ENCODE results near the gene CTPS2. TPM values are rescaled to one million over a fixed set of nuclear protein-coding genes. Genes with fewer than 3 reads are reported as not detected.
A peak's percentile ranks its signal among the peaks of the same experiment; 100 is the strongest.
"Not testable (repeated sequence)": the region's sequence is repeated elsewhere in the genome, so short reads cannot be mapped to it uniquely, and the experiment has no call there.

Gene CTPS2, protein sequence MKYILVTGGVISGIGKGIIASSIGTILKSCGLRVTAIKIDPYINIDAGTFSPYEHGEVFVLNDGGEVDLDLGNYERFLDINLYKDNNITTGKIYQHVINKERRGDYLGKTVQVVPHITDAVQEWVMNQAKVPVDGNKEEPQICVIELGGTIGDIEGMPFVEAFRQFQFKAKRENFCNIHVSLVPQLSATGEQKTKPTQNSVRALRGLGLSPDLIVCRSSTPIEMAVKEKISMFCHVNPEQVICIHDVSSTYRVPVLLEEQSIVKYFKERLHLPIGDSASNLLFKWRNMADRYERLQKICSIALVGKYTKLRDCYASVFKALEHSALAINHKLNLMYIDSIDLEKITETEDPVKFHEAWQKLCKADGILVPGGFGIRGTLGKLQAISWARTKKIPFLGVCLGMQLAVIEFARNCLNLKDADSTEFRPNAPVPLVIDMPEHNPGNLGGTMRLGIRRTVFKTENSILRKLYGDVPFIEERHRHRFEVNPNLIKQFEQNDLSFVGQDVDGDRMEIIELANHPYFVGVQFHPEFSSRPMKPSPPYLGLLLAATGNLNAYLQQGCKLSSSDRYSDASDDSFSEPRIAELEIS
- total RNA-seq (1 to 10 TPM; 3.4 to 4.1 TPM), total RNA-seq (7.4 to 8.1 reads per million in 2 donors)

DNA sequence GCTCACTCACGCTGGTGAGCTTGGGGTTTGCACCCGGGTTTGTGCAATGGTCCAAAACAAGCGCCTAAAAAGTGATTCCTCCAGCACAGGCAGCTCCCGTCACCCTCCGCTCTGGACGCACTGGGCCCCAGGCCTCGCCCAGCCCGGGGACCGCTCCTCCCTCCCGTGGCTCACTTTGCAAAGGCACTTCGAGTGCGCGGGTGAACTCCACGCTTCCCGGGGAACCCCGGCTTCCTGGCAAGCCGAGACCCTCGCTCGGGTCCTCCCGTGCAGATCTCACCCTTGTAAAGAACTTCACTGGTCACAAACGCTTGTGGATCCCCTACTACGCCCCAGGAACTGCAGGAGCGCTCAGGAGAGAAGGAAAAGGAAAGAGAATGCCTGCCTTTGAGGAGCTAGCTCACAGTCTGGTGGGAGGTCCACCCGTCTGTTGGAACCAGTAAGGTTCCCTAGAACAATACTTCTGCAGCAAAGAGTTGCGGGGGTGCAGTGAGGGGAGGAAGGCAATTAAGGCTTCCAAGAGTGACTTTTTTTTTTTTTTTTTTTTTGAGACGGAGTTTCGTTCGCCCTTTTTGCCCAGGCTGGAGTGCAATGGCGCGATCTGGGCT lies at the start of gene CTPS2:
Gene CTPS2, minus strand, starts transcription at position 122 of the 608 bp plus-strand sequence. CDS start 9,767 bp downstream, outside the sequence.
- peaks cover 5% of the 10 kb centered on the region for H3K4me1 Mint-ChIP-seq
- H3K4me3 Mint-ChIP-seq = peak within 1 kb of the TSS; percentile 88
- H3K27me3 Mint-ChIP-seq = no peaks in the 10 kb centered on the region
- peak within 1 kb of the TSS; percentile 49 for H3K27ac Mint-ChIP-seq
- DNase-seq = peak; percentile 14 to 29 (median 25)
- no peaks in the 10 kb centered on the region for H3K36me3 Mint-ChIP-seq (ENCODE audit: low read depth)
- peak; percentile 88 for ATAC-seq
- H3K9me3 ChIP-seq (ENCODE audit: control insufficient read depth, low read length, poor library complexity, severe bottlenecking) = no peaks in the 10 kb centered on the region

DNA sequence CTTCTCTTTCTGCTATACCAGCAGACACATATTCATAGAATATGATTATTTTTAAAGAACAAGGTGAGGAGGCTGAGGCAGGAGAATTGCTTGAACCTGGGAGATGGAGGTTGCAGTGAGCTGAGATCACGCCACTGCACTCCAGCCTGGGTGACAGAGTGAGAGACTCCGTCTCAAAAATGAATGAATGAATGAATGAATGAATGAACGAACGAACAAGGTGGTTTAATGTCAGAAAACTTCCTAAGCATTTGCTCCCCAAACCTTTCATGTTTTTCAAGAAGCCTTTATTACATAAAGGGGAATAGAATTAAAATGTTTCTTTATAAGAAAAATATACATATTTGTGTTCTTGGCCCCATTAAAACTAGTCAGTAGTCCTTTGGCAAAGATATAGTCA lies 49.0 kb upstream of the CTPS2 start:
- not testable (repeated sequence) for H3K27ac Mint-ChIP-seq; DNase-seq; ATAC-seq; H3K27me3 Mint-ChIP-seq; H3K9me3 ChIP-seq (ENCODE audit: control insufficient read depth, low read length, poor library complexity, severe bottlenecking); H3K4me1 Mint-ChIP-seq; H3K4me3 Mint-ChIP-seq; H3K36me3 Mint-ChIP-seq (ENCODE audit: low read depth)

DNA sequence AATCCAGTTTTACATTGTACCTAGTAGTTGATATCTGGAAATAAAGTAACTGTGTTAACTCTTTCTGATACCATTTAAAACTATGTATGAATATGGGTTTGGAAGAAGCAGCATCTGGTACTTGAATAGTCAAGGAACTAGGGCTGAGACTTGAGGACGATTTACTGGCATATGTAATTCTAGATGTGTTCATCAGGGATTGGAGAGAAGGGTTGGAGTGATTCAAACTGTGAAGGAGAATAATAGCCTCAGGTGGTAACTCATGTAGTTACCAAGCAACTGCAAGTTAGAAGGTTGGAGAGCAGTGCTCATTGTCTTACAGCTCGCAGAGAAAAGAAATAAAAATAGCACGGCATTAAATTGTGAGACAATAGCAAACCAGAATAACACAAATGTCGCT lies 44.3 kb upstream of the CTPS2 start:
- no peaks in the 10 kb centered on the region for H3K9me3 ChIP-seq (ENCODE audit: control insufficient read depth, low read length, poor library complexity, severe bottlenecking)
- ATAC-seq (no peak), DNase-seq (no peak)
- peak overlapping the region; percentile 51 for H3K27ac Mint-ChIP-seq
- no peaks in the 10 kb centered on the region for H3K27me3 Mint-ChIP-seq
- no peak overlapping the region for H3K4me3 Mint-ChIP-seq
- H3K36me3 Mint-ChIP-seq (ENCODE audit: low read depth) = no peaks in the 10 kb centered on the region
- H3K4me1 Mint-ChIP-seq = peaks cover 2% of the 10 kb centered on the region

DNA sequence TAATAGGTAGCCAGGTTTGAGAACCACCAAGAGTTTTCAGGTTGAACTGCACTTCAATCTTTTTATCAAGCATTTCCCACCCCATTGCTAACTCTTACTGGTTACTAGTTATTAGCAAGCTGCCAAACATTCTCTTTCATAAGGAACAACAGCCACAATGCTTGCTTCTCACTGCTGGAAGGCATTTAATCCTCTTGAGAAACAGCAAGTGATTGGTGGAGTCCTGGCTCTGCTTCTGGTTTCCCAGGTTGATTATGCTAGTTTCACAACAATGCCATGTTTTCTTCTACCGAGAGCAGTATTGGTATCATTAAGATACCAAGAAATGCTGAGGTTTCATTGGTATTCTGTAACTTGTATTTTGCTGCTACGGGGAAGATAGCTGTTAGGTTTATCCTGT lies 41.5 kb upstream of the CTPS2 start:
- no peaks in the 10 kb centered on the region for H3K9me3 ChIP-seq (ENCODE audit: control insufficient read depth, low read length, poor library complexity, severe bottlenecking)
- H3K27me3 Mint-ChIP-seq = no peaks in the 10 kb centered on the region
- DNase-seq = no peak
- peaks cover 2% of the 10 kb centered on the region for H3K4me1 Mint-ChIP-seq
- H3K27ac Mint-ChIP-seq = no peak overlapping the region
- H3K36me3 Mint-ChIP-seq (ENCODE audit: low read depth) = no peaks in the 10 kb centered on the region
- peak overlapping the region; percentile 59 for H3K4me3 Mint-ChIP-seq
- ATAC-seq = no peak

DNA sequence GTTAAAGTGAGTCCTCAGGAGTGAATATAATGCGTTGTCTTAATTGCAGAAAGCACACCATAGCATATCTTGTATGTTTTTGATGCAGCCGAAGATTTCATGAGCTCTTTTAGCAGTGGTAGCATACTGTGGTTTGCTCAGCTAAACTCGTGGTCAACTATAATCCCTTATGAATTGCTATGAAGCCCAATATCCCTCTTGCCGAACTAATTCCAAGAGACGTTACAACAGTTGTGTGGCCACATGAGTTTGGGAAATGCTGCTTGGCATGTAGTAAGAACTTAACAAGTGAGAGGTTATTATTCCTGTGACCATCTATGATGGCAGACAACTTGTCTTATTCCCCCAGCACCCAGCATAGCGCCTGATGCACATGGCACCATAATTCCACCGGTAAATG lies 37.7 kb upstream of the CTPS2 start:
- Mint-ChIP-seq H3K27ac (no peak overlapping the region), H3K36me3 (ENCODE audit: low read depth) (peaks cover 2% of the 10 kb centered on the region), H3K27me3 (no peaks in the 10 kb centered on the region), H3K4me3 (no peak overlapping the region), H3K4me1 (peaks cover 2% of the 10 kb centered on the region)
- no peaks in the 10 kb centered on the region for H3K9me3 ChIP-seq (ENCODE audit: control insufficient read depth, low read length, poor library complexity, severe bottlenecking)
- ATAC-seq (no peak), DNase-seq (no peak)

DNA sequence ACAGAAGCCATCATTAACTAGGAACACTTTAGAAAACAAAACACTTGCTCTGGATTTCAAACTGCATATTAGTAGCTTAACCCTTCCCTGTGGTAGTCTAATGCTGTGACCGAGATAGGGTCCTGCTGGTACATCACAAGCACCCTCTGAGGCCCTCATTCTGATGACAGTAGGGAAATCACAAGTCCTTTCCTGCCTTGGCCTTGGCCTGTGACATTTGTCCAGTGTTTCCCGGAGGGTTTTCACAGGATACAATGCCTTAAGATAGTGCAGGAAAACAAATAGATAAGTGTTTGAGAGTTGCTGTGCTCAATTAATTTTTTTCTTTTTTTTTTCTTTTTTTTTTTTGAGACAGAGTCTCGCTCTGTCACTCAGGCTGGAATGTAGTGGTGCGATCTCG lies 36.0 kb upstream of the CTPS2 start:
- ATAC-seq (no peak), DNase-seq (no peak)
- H3K4me1 Mint-ChIP-seq = peaks cover 2% of the 10 kb centered on the region
- no peak overlapping the region for H3K27ac Mint-ChIP-seq
- no peaks in the 10 kb centered on the region for H3K9me3 ChIP-seq (ENCODE audit: control insufficient read depth, low read length, poor library complexity, severe bottlenecking)
- peaks cover 4% of the 10 kb centered on the region for H3K36me3 Mint-ChIP-seq (ENCODE audit: low read depth)
- no peak overlapping the region for H3K4me3 Mint-ChIP-seq
- no peaks in the 10 kb centered on the region for H3K27me3 Mint-ChIP-seq

DNA sequence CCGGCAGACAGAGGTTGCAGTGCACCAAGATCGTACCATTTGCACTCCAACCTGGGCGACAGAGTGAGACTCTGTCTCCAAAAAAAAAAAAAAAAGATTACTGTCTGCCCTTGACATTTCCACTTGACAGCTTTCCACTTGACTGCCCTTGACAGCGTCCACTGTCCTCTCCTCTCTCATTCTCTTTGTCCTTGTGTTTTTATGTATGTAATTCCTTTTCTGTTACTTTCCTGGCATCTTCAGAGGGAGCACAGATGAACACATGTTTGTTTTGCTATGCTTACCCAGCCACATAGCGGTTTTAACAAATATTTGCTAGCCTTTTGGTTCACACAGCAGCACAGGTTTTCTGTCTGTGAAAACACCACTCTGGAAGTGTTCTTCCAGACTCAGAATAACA lies 33.2 kb upstream of the CTPS2 start:
- no peak for ATAC-seq
- H3K27me3 Mint-ChIP-seq = no peaks in the 10 kb centered on the region

DNA sequence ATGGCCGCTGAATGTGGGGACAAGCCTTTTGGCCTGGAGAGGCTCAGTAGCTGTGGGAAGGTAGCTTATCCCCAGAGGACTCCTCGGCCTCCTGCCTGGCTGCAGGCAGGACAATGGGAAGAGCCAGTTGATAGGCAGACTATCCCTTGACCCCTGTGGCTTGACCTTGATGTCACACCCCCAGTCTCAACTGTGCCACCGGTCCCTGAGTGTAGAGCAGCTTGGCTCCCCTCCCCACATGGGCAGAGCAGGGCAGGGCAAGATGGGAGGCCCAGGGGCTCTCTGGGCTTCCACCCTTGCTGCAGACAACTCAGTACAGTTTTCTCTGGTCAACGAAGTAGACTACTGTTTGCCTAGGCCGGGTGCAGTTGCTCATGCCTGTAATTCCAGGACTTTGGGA lies 32.6 kb upstream of the CTPS2 start:
- no peaks in the 10 kb centered on the region for H3K9me3 ChIP-seq (ENCODE audit: control insufficient read depth, low read length, poor library complexity, severe bottlenecking)
- H3K27me3 Mint-ChIP-seq = no peaks in the 10 kb centered on the region
- ATAC-seq = no peak
- H3K4me3 Mint-ChIP-seq = no peak overlapping the region
- no peak for DNase-seq
- peaks cover 4% of the 10 kb centered on the region for H3K36me3 Mint-ChIP-seq (ENCODE audit: low read depth)
- no peak overlapping the region for H3K27ac Mint-ChIP-seq
- H3K4me1 Mint-ChIP-seq = peaks cover 2% of the 10 kb centered on the region

More for the DNA sequence above, 33.2 kb upstream of the CTPS2 start:
- H3K27ac Mint-ChIP-seq = no peak overlapping the region
- no peak overlapping the region for H3K4me3 Mint-ChIP-seq
- H3K36me3 Mint-ChIP-seq (ENCODE audit: low read depth) = peaks cover 4% of the 10 kb centered on the region
- DNase-seq = no peak
- peaks cover 2% of the 10 kb centered on the region for H3K4me1 Mint-ChIP-seq
- H3K9me3 ChIP-seq (ENCODE audit: control insufficient read depth, low read length, poor library complexity, severe bottlenecking) = no peaks in the 10 kb centered on the region

GRCh38 chrX:16743604-16744325 lies 31.3 kb upstream of the CTPS2 start:
- Mint-ChIP-seq H3K4me3 (peak overlapping the region; percentile 63), H3K4me1 (peaks cover 2% of the 10 kb centered on the region), H3K27ac (peak overlapping the region; percentile 69), H3K27me3 (no peaks in the 10 kb centered on the region), H3K36me3 (ENCODE audit: low read depth) (peaks cover 4% of the 10 kb centered on the region)
- H3K9me3 ChIP-seq (ENCODE audit: control insufficient read depth, low read length, poor library complexity, severe bottlenecking) = no peaks in the 10 kb centered on the region
- ATAC-seq (no peak), DNase-seq (no peak)

DNA sequence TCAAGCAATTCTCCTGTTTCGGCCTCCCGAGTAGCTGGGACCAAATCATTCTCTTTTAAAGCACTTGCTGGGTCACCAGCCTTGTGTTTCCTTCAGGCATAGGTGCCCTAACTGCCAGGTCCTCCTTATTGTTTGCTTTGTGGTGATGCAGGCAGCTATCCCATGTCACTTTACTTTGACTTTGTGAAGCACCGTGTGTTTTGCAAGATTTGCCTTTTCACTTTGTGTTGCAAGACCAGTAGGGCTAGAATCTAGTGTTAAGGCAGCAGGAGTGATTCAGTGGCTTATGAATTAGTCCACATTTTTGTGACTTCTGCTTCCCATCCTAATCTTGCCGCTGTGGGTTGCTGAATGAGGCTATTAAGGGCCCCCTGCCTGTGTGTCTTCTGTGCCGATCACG lies 27.1 kb upstream of the CTPS2 start:
- DNase-seq = no peak
- peaks cover 2% of the 10 kb centered on the region for H3K4me1 Mint-ChIP-seq
- ATAC-seq = no peak
- no peaks in the 10 kb centered on the region for H3K9me3 ChIP-seq (ENCODE audit: control insufficient read depth, low read length, poor library complexity, severe bottlenecking)
- H3K27me3 Mint-ChIP-seq = no peaks in the 10 kb centered on the region
- peaks cover 2% of the 10 kb centered on the region for H3K36me3 Mint-ChIP-seq (ENCODE audit: low read depth)
- H3K27ac Mint-ChIP-seq = no peak overlapping the region
- no peak overlapping the region for H3K4me3 Mint-ChIP-seq

DNA sequence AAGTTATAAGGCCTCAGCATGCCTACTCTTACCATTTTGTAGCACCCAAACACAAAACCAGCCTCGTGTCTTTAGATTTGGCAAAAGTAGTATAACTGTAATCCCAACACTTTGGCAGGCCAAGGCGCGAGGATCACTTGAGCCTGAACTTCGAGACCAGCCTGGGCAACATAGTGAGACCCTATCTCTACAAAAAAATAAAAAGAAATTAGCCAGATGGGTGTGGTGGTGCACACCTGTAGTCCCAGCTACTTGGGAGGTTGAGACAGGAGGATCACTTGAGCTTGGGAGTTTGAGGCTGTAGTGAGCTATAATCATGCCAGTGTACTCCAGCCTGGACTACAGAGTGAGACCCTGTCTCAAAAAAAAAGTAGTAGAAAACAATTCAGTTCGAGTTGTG lies 24.6 kb upstream of the CTPS2 start:
- no peaks in the 10 kb centered on the region for H3K27me3 Mint-ChIP-seq
- no peaks in the 10 kb centered on the region for H3K36me3 Mint-ChIP-seq (ENCODE audit: low read depth)
- DNase-seq = no peak
- no peak overlapping the region for H3K27ac Mint-ChIP-seq
- H3K9me3 ChIP-seq (ENCODE audit: control insufficient read depth, low read length, poor library complexity, severe bottlenecking) = no peaks in the 10 kb centered on the region
- H3K4me3 Mint-ChIP-seq = no peak overlapping the region
- no peak for ATAC-seq
- H3K4me1 Mint-ChIP-seq = no peaks in the 10 kb centered on the region

DNA sequence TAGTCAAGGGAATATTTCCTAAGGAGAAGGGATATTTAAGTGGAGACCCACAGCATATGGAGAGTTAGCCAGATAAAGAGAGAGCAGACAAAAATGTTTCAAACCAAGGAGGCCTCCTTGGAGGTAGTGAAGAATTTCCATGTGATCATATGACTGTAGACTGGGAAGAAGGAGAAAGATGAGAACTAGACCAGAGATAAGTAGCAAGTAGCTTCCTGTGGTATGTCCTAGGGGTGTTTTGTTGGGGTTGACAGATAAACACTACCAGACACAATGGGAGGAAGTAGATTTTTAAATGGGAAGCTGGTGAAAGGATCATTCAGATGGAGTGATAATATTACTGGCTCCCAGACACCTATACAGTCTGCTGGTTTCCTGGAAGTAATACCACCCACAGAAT lies 20.5 kb upstream of the CTPS2 start:
- no peaks in the 10 kb centered on the region for H3K27me3 Mint-ChIP-seq
- ATAC-seq = no peak
- H3K36me3 Mint-ChIP-seq (ENCODE audit: low read depth) = no peaks in the 10 kb centered on the region
- no peaks in the 10 kb centered on the region for H3K4me1 Mint-ChIP-seq
- no peak overlapping the region for H3K4me3 Mint-ChIP-seq
- no peaks in the 10 kb centered on the region for H3K9me3 ChIP-seq (ENCODE audit: control insufficient read depth, low read length, poor library complexity, severe bottlenecking)
- no peak for DNase-seq
- H3K27ac Mint-ChIP-seq = no peak overlapping the region

DNA sequence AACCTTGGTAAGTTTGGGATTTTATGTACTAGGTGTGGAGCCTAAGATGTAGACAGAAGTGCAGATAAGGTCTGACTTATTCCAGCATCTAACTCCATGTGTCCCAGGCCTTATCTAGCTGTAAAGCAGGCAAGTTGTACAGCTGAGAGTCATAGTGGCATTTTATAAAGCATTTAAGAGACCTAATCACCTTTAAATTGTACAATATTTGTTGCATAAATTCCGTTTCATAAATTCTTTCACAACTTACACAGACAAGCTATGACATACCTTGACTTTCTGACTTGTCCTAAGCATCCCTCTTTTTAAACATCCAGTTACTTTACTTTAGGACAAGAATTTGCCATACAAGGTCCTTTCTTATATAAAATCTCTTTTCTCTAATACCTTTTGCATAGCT lies 18.0 kb upstream of the CTPS2 start:
- no peaks in the 10 kb centered on the region for H3K9me3 ChIP-seq (ENCODE audit: control insufficient read depth, low read length, poor library complexity, severe bottlenecking)
- DNase-seq (no peak), ATAC-seq (no peak)
- H3K27ac Mint-ChIP-seq = no peak overlapping the region
- peaks cover 2% of the 10 kb centered on the region for H3K4me1 Mint-ChIP-seq
- no peaks in the 10 kb centered on the region for H3K27me3 Mint-ChIP-seq
- peaks cover 1% of the 10 kb centered on the region for H3K36me3 Mint-ChIP-seq (ENCODE audit: low read depth)
- no peak overlapping the region for H3K4me3 Mint-ChIP-seq

All from T-helper 17 cell (primary cell).